Activated naive CD4-positive, alpha-beta T cell treated with anti-CD3 and anti-CD28 coated beads, Interleukin-2, amount 50 U/mL, for 24 hours (primary cell): ENCODE results near the gene IREB2.
"Not testable (repeated sequence)": the region's sequence is repeated elsewhere in the genome, so short reads cannot be mapped to it uniquely, and the experiment has no call there.

Source experiments
- H3K27ac Mint-ChIP-seq: one replicate; pipeline ENCODE4 v1.8.0; 2021; ENCODE audit warnings: mild to moderate bottlenecking, mixed read lengths
- H3K27me3 Mint-ChIP-seq: one replicate; pipeline ENCODE4 v1.8.0; 2021; ENCODE audit warnings: mixed read lengths
- H3K36me3 Mint-ChIP-seq: one replicate; pipeline ENCODE4 v1.8.0; 2021; ENCODE audit warnings: mixed read lengths
- H3K4me1 Mint-ChIP-seq: one replicate; pipeline ENCODE4 v1.8.0; 2021; ENCODE audit warnings: mixed read lengths
- H3K4me3 Mint-ChIP-seq: one replicate; pipeline ENCODE4 v1.8.0; 2021; ENCODE audit warnings: mild to moderate bottlenecking, mixed read lengths
- H3K9me3 Mint-ChIP-seq: one replicate; pipeline ENCODE4 v1.8.0; 2021; ENCODE audit warnings: mixed read lengths

The IREB2 gene

GRCh38 chr15:78461171-78461888 is 23.3 kb downstream of the IREB2 start:
- no peaks in the 10 kb centered on the region for H3K27me3 Mint-ChIP-seq
- H3K4me3 Mint-ChIP-seq: peak overlapping the region; percentile 53
- peaks cover 15% of the 10 kb centered on the region for H3K36me3 Mint-ChIP-seq
- H3K27ac Mint-ChIP-seq: peak overlapping the region; percentile 49
- H3K4me1 Mint-ChIP-seq: peaks cover 63% of the 10 kb centered on the region
- no peaks in the 10 kb centered on the region for H3K9me3 Mint-ChIP-seq

- H3K27ac Mint-ChIP-seq: no peak overlapping the region
These were observed 31.0 kb downstream of the IREB2 start for GRCh38 chr15:78469031-78469430.

GRCh38 chr15:78477295-78477694 is 39.3 kb downstream of the IREB2 start:
- Mint-ChIP-seq H3K9me3 (no peaks in the 10 kb centered on the region), H3K4me3 (no peak overlapping the region), H3K27me3 (no peaks in the 10 kb centered on the region), H3K4me1 (no peaks in the 10 kb centered on the region), H3K36me3 (peaks cover 1% of the 10 kb centered on the region), H3K27ac (peak overlapping the region; percentile 10)

More at GRCh38 chr15:78469031-78469430, 31.0 kb downstream of the IREB2 start:
- H3K4me3 Mint-ChIP-seq: no peak overlapping the region
- H3K36me3 Mint-ChIP-seq: peaks cover 8% of the 10 kb centered on the region
- H3K9me3 Mint-ChIP-seq: no peaks in the 10 kb centered on the region
- H3K27me3 Mint-ChIP-seq: no peaks in the 10 kb centered on the region
- peaks cover under 1% of the 10 kb centered on the region for H3K4me1 Mint-ChIP-seq

GRCh38 chr15:78479650-78480049 is 41.6 kb downstream of the IREB2 start:
- no peaks in the 10 kb centered on the region for H3K9me3 Mint-ChIP-seq
- H3K36me3 Mint-ChIP-seq: peaks cover 4% of the 10 kb centered on the region
- H3K4me1 Mint-ChIP-seq: no peaks in the 10 kb centered on the region
- no peak overlapping the region for H3K27ac Mint-ChIP-seq
- H3K4me3 Mint-ChIP-seq: no peak overlapping the region
- H3K27me3 Mint-ChIP-seq: no peaks in the 10 kb centered on the region

GRCh38 chr15:78481917-78482316 is 43.9 kb downstream of the IREB2 start:
- Mint-ChIP-seq H3K4me3 (no peak overlapping the region), H3K9me3 (no peaks in the 10 kb centered on the region), H3K36me3 (peaks cover 6% of the 10 kb centered on the region), H3K27me3 (no peaks in the 10 kb centered on the region), H3K4me1 (no peaks in the 10 kb centered on the region), H3K27ac (no peak overlapping the region)

- H3K36me3 Mint-ChIP-seq: peaks cover 30% of the 10 kb centered on the region
- H3K4me3 Mint-ChIP-seq: no peak overlapping the region
- peaks cover 16% of the 10 kb centered on the region for H3K4me1 Mint-ChIP-seq
- no peaks in the 10 kb centered on the region for H3K27me3 Mint-ChIP-seq
- H3K9me3 Mint-ChIP-seq: no peaks in the 10 kb centered on the region
- peak overlapping the region; percentile 56 for H3K27ac Mint-ChIP-seq
These were observed 54.9 kb downstream of the IREB2 start for GRCh38 chr15:78492872-78493271.

GRCh38 chr15:78501857-78502256 is 63.8 kb downstream of the IREB2 start:
- Mint-ChIP-seq H3K27ac (no peak overlapping the region), H3K4me3 (no peak overlapping the region), H3K36me3 (peaks cover 18% of the 10 kb centered on the region), H3K4me1 (peaks cover 4% of the 10 kb centered on the region), H3K9me3 (no peaks in the 10 kb centered on the region), H3K27me3 (no peaks in the 10 kb centered on the region)

GRCh38 chr15:78502641-78503040 is 64.6 kb downstream of the IREB2 start:
- H3K27me3 Mint-ChIP-seq: no peaks in the 10 kb centered on the region
- no peak overlapping the region for H3K27ac Mint-ChIP-seq
- no peaks in the 10 kb centered on the region for H3K9me3 Mint-ChIP-seq
- peaks cover 7% of the 10 kb centered on the region for H3K4me1 Mint-ChIP-seq
- no peak overlapping the region for H3K4me3 Mint-ChIP-seq
- peaks cover 16% of the 10 kb centered on the region for H3K36me3 Mint-ChIP-seq

GRCh38 chr15:78506971-78507830 is 69.2 kb downstream of the IREB2 start, which contains the start of gene HYKK:
Gene HYKK (plus strand): TSS chr15:78507577. CDS start chr15:78513089, 5,512 bp downstream.
- Mint-ChIP-seq H3K27ac (no peak within 1 kb of the TSS), H3K4me3 (peak within 1 kb of the TSS; percentile 88), H3K27me3 (no peaks in the 10 kb centered on the region), H3K4me1 (peaks cover 28% of the 10 kb centered on the region), H3K9me3 (no peaks in the 10 kb centered on the region), H3K36me3 (peaks cover under 1% of the 10 kb centered on the region)

- H3K27me3 Mint-ChIP-seq: no peaks in the 10 kb centered on the region
- H3K36me3 Mint-ChIP-seq: no peaks in the 10 kb centered on the region
- H3K9me3 Mint-ChIP-seq: no peaks in the 10 kb centered on the region
- H3K4me1 Mint-ChIP-seq: peaks cover 28% of the 10 kb centered on the region
- peak overlapping the region; percentile 88 for H3K4me3 Mint-ChIP-seq
- H3K27ac Mint-ChIP-seq: no peak overlapping the region
These were observed 69.8 kb downstream of the IREB2 start for GRCh38 chr15:78507831-78508160.

GRCh38 chr15:78508272-78508671 is 70.3 kb downstream of the IREB2 start:
- no peaks in the 10 kb centered on the region for H3K9me3 Mint-ChIP-seq
- H3K27me3 Mint-ChIP-seq: no peaks in the 10 kb centered on the region
- no peaks in the 10 kb centered on the region for H3K36me3 Mint-ChIP-seq
- peak overlapping the region; percentile 88 for H3K4me3 Mint-ChIP-seq
- peaks cover 28% of the 10 kb centered on the region for H3K4me1 Mint-ChIP-seq
- H3K27ac Mint-ChIP-seq: no peak overlapping the region

GRCh38 chr15:78509726-78510312 is 71.8 kb downstream of the IREB2 start:
- Mint-ChIP-seq H3K4me3 (no peak overlapping the region), H3K27ac (no peak overlapping the region), H3K36me3 (peaks cover 4% of the 10 kb centered on the region), H3K4me1 (peaks cover 28% of the 10 kb centered on the region), H3K9me3 (no peaks in the 10 kb centered on the region), H3K27me3 (no peaks in the 10 kb centered on the region)

- not testable (repeated sequence) for H3K4me1 Mint-ChIP-seq, H3K27ac Mint-ChIP-seq, H3K9me3 Mint-ChIP-seq, H3K36me3 Mint-ChIP-seq, H3K4me3 Mint-ChIP-seq, H3K27me3 Mint-ChIP-seq
These were observed 82.0 kb downstream of the IREB2 start for GRCh38 chr15:78520035-78520434.

GRCh38 chr15:78524230-78524629 is 86.2 kb downstream of the IREB2 start:
- Mint-ChIP-seq H3K4me3 (no peak overlapping the region), H3K27ac (no peak overlapping the region), H3K4me1 (no peaks in the 10 kb centered on the region), H3K27me3 (no peaks in the 10 kb centered on the region), H3K36me3 (peaks cover 4% of the 10 kb centered on the region), H3K9me3 (no peaks in the 10 kb centered on the region)

GRCh38 chr15:78527325-78527724 is 89.3 kb downstream of the IREB2 start:
- Mint-ChIP-seq H3K27me3 (no peaks in the 10 kb centered on the region), H3K4me1 (no peaks in the 10 kb centered on the region), H3K27ac (no peak overlapping the region), H3K36me3 (peaks cover 4% of the 10 kb centered on the region), H3K9me3 (no peaks in the 10 kb centered on the region), H3K4me3 (no peak overlapping the region)

GRCh38 chr15:78533331-78533730 is 95.3 kb downstream of the IREB2 start:
- H3K9me3 Mint-ChIP-seq: no peaks in the 10 kb centered on the region
- no peaks in the 10 kb centered on the region for H3K27me3 Mint-ChIP-seq
- H3K4me1 Mint-ChIP-seq: no peaks in the 10 kb centered on the region
- H3K27ac Mint-ChIP-seq: no peak overlapping the region
- no peak overlapping the region for H3K4me3 Mint-ChIP-seq
- H3K36me3 Mint-ChIP-seq: no peaks in the 10 kb centered on the region
